Esophagus muscularis mucosa (tissue), 4 donors: Measurements from ENCODE around the gene USP6. TPM values are rescaled to one million over a fixed set of nuclear protein-coding genes. Genes with fewer than 3 reads are reported as not detected.
"Not testable (repeated sequence)": the region's sequence is repeated elsewhere in the genome, so short reads cannot be mapped to it uniquely, and the experiment has no call there.

Experiments
- DNase-seq: peaks from one replicate; pipeline ENCODE4 v3.0.0-alpha.2; 2017; ENCODE audit errors: extremely low spot score
- H3K27ac ChIP-seq, 4 donors: fragments of 200-600 bp; sonication (generic); replicated peaks in 1 of 4; 1 replicate in 3 of 4; 2 replicates in 1 of 4; pipeline ENCODE4 v1.5.1; 2016 to 2019; ENCODE audit warnings: mild to moderate bottlenecking in 1 of 4
- H3K27me3 ChIP-seq, 4 donors: fragments of 200-600 bp; sonication (generic); one replicate each; pipeline versions ENCODE4 v1.5.1 to v1.6.0; 2016 to 2019
- H3K36me3 ChIP-seq, 4 donors: fragments of 200-600 bp; sonication (generic); one replicate each; pipeline ENCODE4 v1.5.1; 2016 to 2019
- H3K4me1 ChIP-seq, 4 donors: fragments of 200-600 bp; sonication (generic); one replicate each; pipeline ENCODE4 v1.5.1; 2016 to 2019
- H3K4me3 ChIP-seq, 4 donors: fragments of 200-600 bp; sonication (generic); 1 replicate in 2 of 4; 2 replicates in 2 of 4; pipeline ENCODE4 v1.5.1; 2016 to 2019; ENCODE audit warnings: mild to moderate bottlenecking in 4 of 4, moderate library complexity in 1 of 4
- H3K9me3 ChIP-seq, 4 donors: fragments of 200-600 bp; sonication (generic); 1 replicate in 3 of 4; 2 replicates in 1 of 4; pipeline ENCODE4 v1.5.1; 2016 to 2019
- CTCF ChIP-seq, 3 experiments: fragments of 200-600 bp in 2 of 3; fragments of 450-650 bp in 1 of 3; sonication (generic) in 2 of 3; IDR thresholded peaks; one replicate each; pipeline ENCODE4 v1.5.1; 2017 to 2019; ENCODE audit warnings: antibody characterized with exemption in 3 of 3, mild to moderate bottlenecking in 2 of 3, moderate library complexity in 1 of 3
- EP300 ChIP-seq: sonication (generic); formaldehyde crosslinking; IDR thresholded peaks from one replicate; pipeline ENCODE4 v1.6.1; 2017; ENCODE audit warnings: antibody characterized with exemption
- POLR2A ChIP-seq: fragments of 450-650 bp; IDR thresholded peaks from one replicate; pipeline ENCODE4 v1.6.1; 2017; ENCODE audit warnings: antibody characterized with exemption, moderate library complexity, mild to moderate bottlenecking, low read depth
- POLR2AphosphoS5 ChIP-seq, 2 donors: sonication (generic); formaldehyde crosslinking; IDR thresholded peaks; one replicate each; pipeline ENCODE4 v1.6.1; 2017; ENCODE audit warnings: antibody characterized with exemption in 2 of 2
- WGBS: methylation state at CpG from one replicate; pipeline ENCODE4 v1.1.5; 2018; 5-methylcytosine and 5-hydroxymethylcytosine counted together
- intact Hi-C: fragments of 100-400 bp; cut with DNase I; formaldehyde crosslinking; loops from one replicate; pipeline ENCODE4 v1.15.1; 2023
- total RNA-seq, 4 donors: library from RNA; depleted of rRNA; stranded (reverse); fragments of >200 nt; gene quantifications; one replicate each; pipeline versions ENCODE4 v1.1.0 to v1.2.1, GENCODE V29; 2016

Gene USP6
- total RNA-seq, 4 donors from 2014 or later, result 0.06 to 2.9 (median 0.33) TPM; not detected in 1

- intact Hi-C loops, result no loop called here
- no peak overlapping the region for H3K27ac ChIP-seq
- peaks cover 0 to 22% (median 0%) of the 10 kb centered on the region in 4 donors for H3K27me3 ChIP-seq
- H3K9me3 ChIP-seq, result no peaks in the 10 kb centered on the region
- no peak overlapping the region for H3K4me3 ChIP-seq
- H3K4me1 ChIP-seq, result no peaks in the 10 kb centered on the region
- TF ChIP-seq POLR2A (no peak), POLR2AphosphoS5 (IDR thresholded peaks at IDR 0.05) (no peak), EP300 (no peak)
- DNase-seq, result peak; percentile 81
- 76% methylated on average over 7 of the region's 7 CpGs for WGBS
- no peaks in the 10 kb centered on the region for H3K36me3 ChIP-seq
These were observed 15.4 kb downstream of the USP6 start for GRCh38 chr17:5131146-5131715.

- H3K4me3 ChIP-seq, intact Hi-C loops, H3K27ac ChIP-seq, H3K36me3 ChIP-seq, H3K4me1 ChIP-seq, H3K9me3 ChIP-seq: not testable (repeated sequence)
- WGBS, result 87% methylated on average over 7 of the region's 16 CpGs
- H3K27me3 ChIP-seq, result peaks cover 0 to 17% (median 0%) of the 10 kb centered on the region in 4 donors
- DNase-seq, result peak; percentile 60
These were observed 16.1 kb downstream of the USP6 start for GRCh38 chr17:5131799-5132502.

DNA sequence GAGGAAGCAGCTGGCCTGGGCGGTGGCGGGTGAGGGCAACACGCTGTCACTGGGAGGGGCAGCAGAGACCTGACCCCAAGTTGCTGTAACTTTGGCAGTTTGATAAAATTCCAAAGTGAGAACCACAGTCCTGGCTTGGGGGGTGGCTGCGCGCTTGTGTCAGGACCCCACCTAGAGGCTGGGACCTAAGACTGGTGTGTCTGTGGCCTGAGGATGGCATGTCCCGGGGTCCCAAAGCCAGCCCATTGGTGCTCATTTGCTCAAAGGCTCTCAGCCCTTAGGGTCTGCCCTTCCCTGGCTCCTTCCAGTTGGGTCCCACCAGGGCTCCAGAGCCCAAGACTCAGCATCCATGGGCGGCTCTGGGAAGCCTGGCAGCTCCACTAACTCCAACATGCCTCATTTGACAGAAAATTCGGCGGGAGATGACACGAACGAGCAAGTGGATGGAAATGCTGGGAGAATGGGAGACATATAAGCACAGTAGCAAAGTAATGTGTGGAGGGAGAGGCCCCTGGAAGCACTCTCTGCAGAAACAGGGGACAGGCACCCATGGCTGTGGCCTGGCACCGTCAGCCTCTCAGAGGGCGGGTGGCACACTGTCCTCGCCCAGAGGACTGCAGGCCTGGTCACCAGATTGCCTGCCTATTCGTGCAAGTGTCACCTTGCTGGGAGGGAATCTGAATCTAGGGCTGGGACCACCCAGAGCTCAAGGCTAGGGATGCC lies 16.8 kb downstream of the USP6 start:
- H3K27me3 ChIP-seq, H3K4me1 ChIP-seq, DNase-seq, H3K27ac ChIP-seq, H3K36me3 ChIP-seq, H3K4me3 ChIP-seq, H3K9me3 ChIP-seq, intact Hi-C loops: not testable (repeated sequence)
- 93% methylated on average over 13 of the region's 15 CpGs for WGBS

DNA sequence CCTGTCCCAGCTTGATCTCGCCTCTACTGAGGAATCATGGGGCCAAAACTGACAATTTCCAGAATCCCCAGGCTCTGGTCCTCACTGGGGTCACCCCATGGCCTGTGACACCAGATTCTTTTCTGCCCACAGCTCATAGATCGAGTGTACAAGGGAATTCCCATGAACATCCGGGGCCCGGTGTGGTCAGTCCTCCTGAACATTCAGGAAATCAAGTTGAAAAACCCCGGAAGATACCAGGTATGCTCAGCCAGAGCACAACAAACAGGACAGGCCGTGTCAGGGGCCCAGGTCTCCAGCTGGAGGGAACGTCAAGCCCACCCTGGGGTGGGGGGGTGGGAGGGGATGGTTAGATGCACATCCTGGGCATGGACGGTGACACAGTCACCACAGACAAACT lies 17.5 kb downstream of the USP6 start:
- Histone ChIP-seq H3K4me1 (no peaks in the 10 kb centered on the region), H3K27me3 (peaks cover 0 to 8% (median 0%) of the 10 kb centered on the region in 4 donors), H3K4me3 (no peak overlapping the region), H3K27ac (no peak overlapping the region), H3K9me3 (no peaks in the 10 kb centered on the region), H3K36me3 (no peaks in the 10 kb centered on the region)
- intact Hi-C loops, result no loop called here
- WGBS, result 74% methylated on average over 8 of the region's 8 CpGs
- TF ChIP-seq EP300 (no peak), CTCF (IDR thresholded peaks at IDR 0.05) (no peak), POLR2A (no peak), POLR2AphosphoS5 (IDR thresholded peaks at IDR 0.05) (no peak)
- peak; percentile 68 for DNase-seq

- DNase-seq, H3K4me3 ChIP-seq, H3K27ac ChIP-seq, H3K4me1 ChIP-seq, H3K9me3 ChIP-seq, H3K36me3 ChIP-seq, intact Hi-C loops, H3K27me3 ChIP-seq: not testable (repeated sequence)
- WGBS, result 94% methylated on average over 8 of the region's 8 CpGs
These were observed 18.1 kb downstream of the USP6 start for GRCh38 chr17:5133961-5134360.

DNA sequence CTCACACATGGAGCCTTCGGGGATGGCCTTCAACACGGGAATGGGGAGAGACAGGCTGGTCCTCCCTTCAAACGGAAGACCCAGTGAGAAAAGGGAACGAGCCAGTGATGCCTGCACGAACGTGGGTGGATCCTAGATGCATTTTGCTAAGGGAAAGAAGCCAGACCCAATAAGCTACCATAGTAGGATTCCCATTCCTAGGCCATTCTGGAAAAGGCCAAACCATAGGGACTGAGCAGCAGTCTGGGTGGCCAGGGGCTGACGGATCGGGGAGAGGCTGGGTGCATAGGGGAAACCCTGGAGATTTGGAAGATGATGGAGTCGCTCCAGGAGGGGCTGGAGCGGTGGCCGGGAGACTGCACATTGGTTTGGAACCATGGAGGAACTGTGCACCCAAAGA lies 18.7 kb downstream of the USP6 start:
- WGBS, result 80% methylated on average over 11 of the region's 11 CpGs
- H3K27ac ChIP-seq, H3K4me1 ChIP-seq, intact Hi-C loops, H3K9me3 ChIP-seq, H3K27me3 ChIP-seq, DNase-seq, H3K4me3 ChIP-seq, H3K36me3 ChIP-seq: not testable (repeated sequence)

DNA sequence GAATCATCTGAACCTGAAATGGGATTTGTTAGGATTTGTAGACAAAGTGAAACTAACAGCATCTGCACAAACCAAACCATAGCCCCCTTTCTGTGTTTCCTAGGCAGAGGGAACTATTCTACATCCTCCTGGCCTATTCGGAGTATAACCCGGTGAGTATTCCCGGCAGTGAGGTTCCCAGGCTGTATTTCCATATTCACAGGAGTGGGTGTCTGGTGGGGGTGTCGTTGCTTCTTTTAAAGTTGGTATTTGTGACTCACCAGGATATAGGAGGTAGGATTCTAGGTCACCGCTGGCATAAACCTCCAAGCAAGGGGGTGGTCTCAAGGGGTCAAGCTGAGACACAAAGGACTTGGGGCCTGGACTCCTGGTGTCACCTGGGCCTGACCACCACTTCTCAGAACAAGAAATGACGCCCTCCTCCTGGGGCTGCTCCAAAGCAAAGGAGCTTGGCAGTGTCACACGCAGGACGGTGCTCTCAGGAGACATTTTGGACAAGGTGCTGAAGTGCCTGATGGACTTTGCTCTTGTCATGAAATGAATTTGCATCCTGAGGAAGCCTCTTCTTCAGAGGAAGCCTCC lies 19.4 kb downstream of the USP6 start:
- H3K4me1 ChIP-seq, H3K9me3 ChIP-seq, intact Hi-C loops, DNase-seq, H3K27me3 ChIP-seq, H3K4me3 ChIP-seq, H3K27ac ChIP-seq, H3K36me3 ChIP-seq: not testable (repeated sequence)
- WGBS, result 82% methylated on average over 8 of the region's 8 CpGs
